Osteocyte (in vitro differentiated cells): ENCODE results near the gene KIR2DL3. TPM values are rescaled to one million over a fixed set of nuclear protein-coding genes. Genes with fewer than 3 reads are reported as not detected.
"Not testable (repeated sequence)": the region's sequence is repeated elsewhere in the genome, so short reads cannot be mapped to it uniquely, and the experiment has no call there.

Source experiments
- DNase-seq: peaks from one replicate; pipeline ENCODE4 v3.0.0; 2021; ENCODE audit warnings: mixed read lengths; ENCODE audit not compliant: unreplicated experiment; ENCODE audit errors: extremely low spot score
- H3K27ac Mint-ChIP-seq: one replicate; pipeline ENCODE4 v1.8.0; 2021; ENCODE audit warnings: mild to moderate bottlenecking, mixed read lengths; ENCODE audit not compliant: unreplicated experiment
- H3K27me3 Mint-ChIP-seq: one replicate; pipeline ENCODE4 v1.8.0; 2021; ENCODE audit warnings: mixed read lengths; ENCODE audit not compliant: unreplicated experiment
- H3K36me3 Mint-ChIP-seq: one replicate; pipeline ENCODE4 v1.8.0; 2021; ENCODE audit warnings: mixed read lengths; ENCODE audit not compliant: unreplicated experiment
- H3K4me1 Mint-ChIP-seq: one replicate; pipeline ENCODE4 v1.8.0; 2021; ENCODE audit warnings: mixed read lengths; ENCODE audit not compliant: unreplicated experiment
- H3K4me3 Mint-ChIP-seq: one replicate; pipeline ENCODE4 v1.8.0; 2021; ENCODE audit warnings: mild to moderate bottlenecking, moderate library complexity, mixed read lengths; ENCODE audit not compliant: unreplicated experiment
- H3K9me3 Mint-ChIP-seq: one replicate; pipeline ENCODE4 v1.8.0; 2021; ENCODE audit warnings: mixed read lengths; ENCODE audit not compliant: unreplicated experiment
- CTCF ChIP-seq: fragments of 200-600 bp; sonication (generic); IDR thresholded peaks from 2 replicates; pipeline ENCODE4 v1.5.0; 2021; ENCODE audit warnings: antibody characterized with exemption, mild to moderate bottlenecking, moderate library complexity
- total RNA-seq: library from RNA; stranded (reverse); gene quantifications from 2 replicates; pipeline ENCODE4 v1.2.1, GENCODE V29; 2021

Gene KIR2DL3
- total RNA-seq, 1 donor from 2014 or later, result not detected

- no peak for TF ChIP-seq CTCF
- H3K27ac Mint-ChIP-seq, result no peak overlapping the region
- no peaks in the 10 kb centered on the region for H3K27me3 Mint-ChIP-seq
- DNase-seq, result no peak
- no peaks in the 10 kb centered on the region for H3K4me1 Mint-ChIP-seq
- no peaks in the 10 kb centered on the region for H3K36me3 Mint-ChIP-seq
- peaks cover 36% of the 10 kb centered on the region for H3K9me3 Mint-ChIP-seq
- no peak overlapping the region for H3K4me3 Mint-ChIP-seq
These were observed 41.5 kb upstream of the KIR2DL3 start for GRCh38 chr19:54696766-54697165.

GRCh38 chr19:54697716-54698115 lies 40.6 kb upstream of the KIR2DL3 start:
- H3K4me1 Mint-ChIP-seq, H3K36me3 Mint-ChIP-seq, H3K4me3 Mint-ChIP-seq, DNase-seq, H3K27ac Mint-ChIP-seq, H3K27me3 Mint-ChIP-seq: not testable (repeated sequence)
- H3K9me3 Mint-ChIP-seq, result peaks cover 33% of the 10 kb centered on the region

- Mint-ChIP-seq H3K4me1 (no peaks in the 10 kb centered on the region), H3K27me3 (no peaks in the 10 kb centered on the region), H3K9me3 (peaks cover 33% of the 10 kb centered on the region), H3K4me3 (no peak overlapping the region), H3K36me3 (no peaks in the 10 kb centered on the region), H3K27ac (no peak overlapping the region)
- DNase-seq, result no peak
- TF ChIP-seq CTCF, result no peak
These were observed 33.4 kb upstream of the KIR2DL3 start for GRCh38 chr19:54704928-54705327.

GRCh38 chr19:54707962-54708361 lies 30.4 kb upstream of the KIR2DL3 start:
- no peak for TF ChIP-seq CTCF
- no peak overlapping the region for H3K4me3 Mint-ChIP-seq
- no peaks in the 10 kb centered on the region for H3K4me1 Mint-ChIP-seq
- no peaks in the 10 kb centered on the region for H3K36me3 Mint-ChIP-seq
- H3K27me3 Mint-ChIP-seq, result no peaks in the 10 kb centered on the region
- no peak overlapping the region for H3K27ac Mint-ChIP-seq
- peak; percentile 72 for DNase-seq
- H3K9me3 Mint-ChIP-seq, result peaks cover 24% of the 10 kb centered on the region

- Mint-ChIP-seq H3K36me3 (no peaks in the 10 kb centered on the region), H3K27ac (no peak overlapping the region), H3K4me1 (no peaks in the 10 kb centered on the region), H3K27me3 (no peaks in the 10 kb centered on the region), H3K4me3 (no peak overlapping the region), H3K9me3 (peaks cover 21% of the 10 kb centered on the region)
- DNase-seq, result peak; percentile 69
- no peak for TF ChIP-seq CTCF
These were observed 29.5 kb upstream of the KIR2DL3 start for GRCh38 chr19:54708781-54709180.
